Right hindlimb (tissue), 1 donor: ENCODE measurements around the gene COX6B2.
"Not testable (repeated sequence)": the region's sequence is repeated elsewhere in the genome, so short reads cannot be mapped to it uniquely, and the experiment has no call there.

ENCODE experiments used
- DNase-seq: peaks from one replicate; pipeline ENCODE4 v3.0.0-alpha.2; 2018

The COX6B2 gene

GRCh38 chr19:55341595-55342531 lies 12.7 kb downstream of the COX6B2 start:
- peak; percentile 22 for DNase-seq

GRCh38 chr19:55341171-55341588 lies 13.3 kb downstream of the COX6B2 start:
- peak; percentile 86 for DNase-seq

GRCh38 chr19:55340784-55341147 lies 13.8 kb downstream of the COX6B2 start:
- DNase-seq = peak; percentile 61

GRCh38 chr19:55339889-55340783 lies 14.4 kb downstream of the COX6B2 start:
- DNase-seq = peak; percentile 55

GRCh38 chr19:55339105-55339888 lies 15.2 kb downstream of the COX6B2 start, which contains the start of gene KMT5C:
TSS of gene KMT5C (plus strand) at chr19:55339876. CDS start at chr19:55341937, 2,061 bp downstream.
- peak; percentile 100 for DNase-seq

GRCh38 chr19:55336101-55336500 lies 18.4 kb downstream of the COX6B2 start:
- peak; percentile 9 for DNase-seq

GRCh38 chr19:55333870-55334269 lies 20.6 kb downstream of the COX6B2 start:
- no peak for DNase-seq

- not testable (repeated sequence) for DNase-seq
Measured at GRCh38 chr19:55329791-55330190, 24.7 kb downstream of the COX6B2 start.

- not testable (repeated sequence) for DNase-seq
Measured at GRCh38 chr19:55328774-55329318, 25.7 kb downstream of the COX6B2 start.

- no peak for DNase-seq
Measured at GRCh38 chr19:55325172-55325571, 29.3 kb downstream of the COX6B2 start, which contains the start of gene TMEM150B. TSS of gene TMEM150B (minus strand) at chr19:55325341. CDS start at chr19:55321036, 4,305 bp downstream.

- DNase-seq = no peak
Measured at GRCh38 chr19:55324662-55325061, 29.9 kb downstream of the COX6B2 start.

GRCh38 chr19:55322204-55322885 lies 32.2 kb downstream of the COX6B2 start:
- no peak for DNase-seq

GRCh38 chr19:55321466-55322137 lies 32.9 kb downstream of the COX6B2 start:
- no peak for DNase-seq

- DNase-seq = no peak
Measured at GRCh38 chr19:55320844-55321419, 33.6 kb downstream of the COX6B2 start.

- DNase-seq = no peak
Measured at GRCh38 chr19:55319785-55320184, 34.7 kb downstream of the COX6B2 start.

- DNase-seq = no peak
Measured at GRCh38 chr19:55316646-55317045, 37.9 kb downstream of the COX6B2 start.

- no peak for DNase-seq
Measured at GRCh38 chr19:55315956-55316525, 38.5 kb downstream of the COX6B2 start.

GRCh38 chr19:55314396-55314795 lies 40.1 kb downstream of the COX6B2 start:
- no peak for DNase-seq

GRCh38 chr19:55312621-55313512 lies 41.7 kb downstream of the COX6B2 start:
- no peak for DNase-seq
